RKO (cell line): ENCODE data around the gene ARHGEF17.
"Not testable (repeated sequence)": the region's sequence is repeated elsewhere in the genome, so short reads cannot be mapped to it uniquely, and the experiment has no call there.

Experiments
- DNase-seq: peaks from one replicate; pipeline ENCODE4 v3.0.0-alpha.2; 2016; ENCODE audit warnings: low spot score

Gene ARHGEF17

DNA sequence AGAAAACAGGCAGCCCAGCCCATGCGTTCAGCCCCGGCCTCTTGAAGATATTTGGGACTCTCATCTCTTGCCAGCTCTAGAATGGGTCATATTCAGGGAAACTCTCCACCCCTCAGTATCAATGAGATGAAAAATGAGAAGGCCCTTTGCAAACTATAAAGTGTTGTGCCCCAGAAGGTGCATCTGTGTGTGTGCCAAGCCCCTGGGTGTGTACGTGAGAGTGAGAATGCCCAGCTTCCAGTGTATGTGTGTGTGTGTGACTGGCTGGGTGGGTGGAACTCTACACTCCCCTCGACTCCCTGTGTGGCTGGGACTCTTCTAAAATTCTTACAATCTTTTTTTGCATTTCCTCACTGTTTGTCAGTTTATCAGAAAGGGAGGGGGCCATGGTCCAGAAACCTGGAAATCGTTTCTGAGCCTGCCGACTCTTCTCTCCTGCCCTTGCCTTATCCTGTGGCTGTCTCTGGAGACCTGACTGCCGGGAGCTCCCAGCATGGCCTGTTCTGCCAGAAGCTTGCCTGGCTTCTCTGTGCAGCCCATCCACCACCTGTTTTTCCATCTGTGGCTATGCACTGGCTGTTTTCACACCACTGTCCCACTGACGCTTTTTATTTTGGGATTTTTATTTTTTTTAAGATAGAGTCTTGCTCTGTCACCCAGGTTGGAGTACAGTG lies 34.7 kb upstream of the ARHGEF17 start:
- no peak for DNase-seq

DNA sequence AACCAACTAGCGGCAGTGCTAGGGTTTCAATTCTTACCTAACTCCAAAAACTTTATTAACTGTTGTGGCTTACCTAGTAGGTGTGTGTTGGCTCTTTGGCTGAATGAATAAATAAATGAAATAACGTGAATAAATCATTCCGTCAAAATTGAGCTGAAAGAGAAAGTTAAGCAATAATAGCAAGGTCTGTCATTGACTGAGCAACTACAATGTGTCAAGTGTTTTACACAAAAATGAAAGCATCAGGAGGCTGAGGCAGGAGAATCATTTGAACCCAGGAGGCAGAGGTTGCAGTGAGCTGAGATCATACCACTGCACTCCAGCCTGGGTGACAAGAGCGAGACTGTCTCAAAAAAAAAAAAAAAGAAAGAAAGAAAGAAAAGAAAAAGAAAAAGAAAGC lies 33.9 kb upstream of the ARHGEF17 start:
- not testable (repeated sequence) for DNase-seq

DNA sequence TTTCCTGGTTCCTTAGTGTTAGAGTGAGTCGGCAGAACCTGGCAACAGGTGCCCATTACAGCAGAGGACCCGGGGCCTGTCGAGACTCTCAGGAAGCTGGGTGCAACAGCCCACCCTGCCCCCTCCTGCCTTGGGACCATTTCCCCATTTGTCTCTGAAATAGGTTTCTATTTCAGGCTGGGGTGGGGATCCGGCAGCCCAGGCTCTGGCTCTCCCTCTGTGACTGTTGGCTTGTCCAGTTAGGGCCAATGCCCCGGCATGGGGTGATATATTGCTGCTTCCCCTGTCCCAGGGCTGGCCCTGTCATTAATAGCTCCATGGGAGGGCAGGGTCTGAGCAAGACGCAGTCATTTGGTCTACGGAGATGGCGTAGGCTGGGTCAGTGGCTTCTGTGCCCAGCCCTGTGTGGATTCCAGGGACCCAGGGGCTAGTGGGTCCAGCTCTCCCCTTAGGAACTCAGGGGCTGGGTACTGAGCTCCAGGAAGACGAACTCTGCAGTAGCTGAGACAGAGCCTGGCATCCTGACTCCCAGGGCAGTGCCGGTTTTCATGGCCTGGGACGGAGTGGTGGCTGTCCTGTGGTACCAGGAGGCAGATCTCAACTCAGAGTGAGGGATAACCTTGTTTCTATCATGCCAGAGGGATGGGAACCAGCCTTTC lies 33.2 kb upstream of the ARHGEF17 start:
- DNase-seq: no peak

DNA sequence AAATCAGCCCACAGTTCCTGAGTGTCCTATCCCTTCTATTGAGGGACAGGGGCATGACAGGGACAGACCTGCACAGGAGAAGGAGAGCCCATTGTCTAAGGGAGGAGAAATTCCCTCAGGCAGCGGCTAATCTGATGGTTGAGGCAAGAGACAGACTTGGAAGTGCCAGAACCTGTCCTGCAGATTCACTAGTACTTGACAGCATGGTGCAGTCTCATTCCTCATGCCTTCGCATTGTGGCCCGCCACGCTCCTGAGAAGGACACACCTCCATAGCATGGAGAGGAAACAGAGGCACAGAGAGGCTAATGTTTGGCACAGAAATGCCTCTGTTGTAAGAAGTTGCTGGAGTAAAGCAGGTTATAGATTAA lies 32.7 kb upstream of the ARHGEF17 start:
- DNase-seq: no peak

DNA sequence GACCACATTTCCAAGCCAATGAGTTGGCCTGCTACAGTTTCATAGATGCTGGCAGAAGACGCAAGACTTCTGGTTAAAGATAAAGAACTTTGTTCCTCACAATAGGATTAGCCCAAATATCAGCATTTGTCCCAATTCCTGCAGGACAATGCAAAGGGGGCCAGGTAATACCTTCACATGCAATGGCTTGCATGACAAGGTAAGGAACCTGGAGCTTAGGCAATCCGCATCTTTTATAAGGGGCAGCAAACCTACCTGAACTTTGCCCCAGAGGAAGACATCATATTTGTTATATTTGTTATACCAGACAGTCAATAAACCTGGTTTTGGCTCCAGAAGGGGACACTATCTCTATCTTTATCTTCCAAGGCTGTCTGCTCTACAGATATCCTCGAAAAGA lies 30.6 kb upstream of the ARHGEF17 start:
- DNase-seq: no peak

DNA sequence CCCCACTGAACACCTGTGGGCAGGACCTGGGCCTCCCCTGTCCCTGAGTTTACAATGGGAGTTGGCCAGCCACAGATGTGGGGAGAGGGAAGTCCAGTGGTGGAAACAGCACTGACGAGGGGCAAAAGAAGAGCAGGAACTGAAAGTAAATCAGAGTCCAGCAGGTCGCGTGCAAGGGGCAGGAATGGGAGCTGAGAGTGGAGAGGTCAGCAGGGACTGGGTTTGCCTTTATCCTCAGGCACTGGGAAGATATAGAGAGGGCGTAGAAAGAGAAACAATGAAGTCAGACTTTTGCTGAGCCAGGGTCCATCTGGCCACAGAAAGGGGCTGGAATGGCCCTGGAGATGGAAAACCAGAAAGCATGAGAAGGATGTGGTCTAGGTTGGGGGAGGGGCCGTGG lies 27.4 kb upstream of the ARHGEF17 start:
- DNase-seq: no peak

DNA sequence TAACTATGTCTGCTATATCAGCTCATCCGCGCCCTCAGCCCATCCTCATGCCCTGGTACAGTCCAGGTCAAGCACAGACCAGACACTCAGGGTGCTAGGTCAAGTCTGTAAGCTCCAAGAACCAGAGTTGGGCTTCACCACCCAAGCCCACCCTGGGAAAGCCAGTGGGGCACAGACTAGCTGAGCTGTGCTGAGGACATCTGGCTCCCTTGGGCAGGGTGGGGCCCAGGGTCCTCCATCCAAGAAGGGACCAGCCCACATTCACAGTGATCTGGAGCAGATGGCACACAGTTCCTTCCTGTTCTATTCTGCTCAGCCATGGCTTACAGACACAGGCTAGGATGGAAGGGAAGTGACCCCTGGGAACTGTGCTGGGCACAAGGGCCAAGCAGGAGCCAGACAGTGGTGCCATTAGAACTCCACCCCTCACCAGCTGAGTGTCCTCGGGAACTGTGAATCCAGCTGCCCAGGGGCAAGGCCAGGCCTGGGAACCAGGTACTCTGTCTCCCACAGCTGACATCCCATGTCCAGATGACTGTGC lies 26.8 kb upstream of the ARHGEF17 start:
- DNase-seq: no peak

DNA sequence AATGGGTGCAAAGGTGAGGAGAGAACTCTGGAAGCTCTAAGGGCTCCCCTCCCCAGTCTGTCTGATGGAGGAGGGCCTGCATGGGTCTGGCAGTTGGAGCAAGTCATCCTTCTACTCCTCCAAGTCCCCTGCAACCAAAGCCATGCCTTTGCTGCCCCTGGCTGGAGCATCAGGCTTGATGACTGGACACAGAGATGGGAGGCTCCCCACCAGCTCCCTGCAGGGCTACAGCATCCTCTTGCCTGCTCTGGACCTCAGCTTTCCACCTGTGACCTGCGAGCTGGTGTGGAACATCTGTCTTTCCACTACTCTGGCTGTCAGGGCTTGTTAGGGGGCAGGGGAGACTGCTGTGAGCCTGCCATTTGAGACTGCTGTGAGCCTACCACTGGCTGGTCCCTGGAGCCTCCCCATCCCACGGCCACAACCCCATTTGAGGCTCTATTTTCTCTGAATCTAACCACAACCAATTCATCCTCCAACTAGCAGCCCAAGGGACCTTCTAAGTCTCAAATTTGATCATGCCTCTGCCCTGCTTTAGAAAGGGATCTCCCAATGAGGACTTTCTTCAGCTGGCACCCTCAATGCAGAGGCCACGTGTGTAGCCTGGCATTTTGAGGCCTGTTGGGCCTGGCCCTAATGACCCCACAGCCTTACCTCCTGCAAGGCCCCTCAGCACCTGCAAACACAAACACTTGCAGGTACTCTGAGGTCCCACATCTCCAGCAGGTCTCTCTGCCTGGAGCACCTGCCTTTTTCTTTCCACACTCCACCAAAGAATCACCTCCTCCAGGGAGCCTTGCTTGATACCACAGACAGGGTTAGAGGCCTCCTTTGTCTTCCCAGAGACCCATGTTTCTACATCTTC lies 26.0 kb upstream of the ARHGEF17 start:
- no peak for DNase-seq

DNA sequence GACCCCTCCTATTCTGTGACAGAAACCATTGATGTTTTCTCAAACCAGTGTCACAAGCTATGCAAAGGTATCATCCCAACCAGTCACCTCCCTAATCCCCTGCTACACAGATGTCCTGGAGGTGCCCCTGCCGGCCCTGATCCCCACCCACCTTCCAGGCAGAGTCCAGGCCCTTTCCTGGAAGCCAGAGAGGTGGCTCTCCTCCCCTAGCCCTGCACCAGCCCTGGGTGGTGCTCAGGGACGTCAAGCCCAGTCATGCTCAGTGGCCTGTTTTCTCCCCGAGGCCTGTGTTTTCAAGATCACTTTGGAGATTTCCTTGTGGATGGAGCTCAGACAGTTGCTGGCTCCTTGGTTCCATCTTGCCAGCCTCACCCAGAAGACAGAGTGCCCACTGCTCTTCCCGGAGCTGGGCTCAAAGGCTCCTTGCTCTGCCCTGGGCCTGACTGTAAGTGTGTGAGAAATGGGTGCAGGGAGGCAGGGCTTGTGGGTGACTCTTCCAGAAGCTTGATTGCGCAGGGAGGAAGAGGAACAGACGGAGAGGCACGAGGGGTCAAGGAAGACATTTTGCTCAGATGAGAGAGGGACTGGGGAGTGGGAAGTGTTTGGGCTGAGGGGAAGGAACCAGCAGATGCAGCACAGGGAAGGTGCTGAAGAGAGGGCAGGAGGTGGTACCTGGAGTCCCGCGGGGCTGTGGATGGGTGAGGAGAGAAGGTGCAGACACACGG lies 24.6 kb upstream of the ARHGEF17 start:
- DNase-seq: no peak

DNA sequence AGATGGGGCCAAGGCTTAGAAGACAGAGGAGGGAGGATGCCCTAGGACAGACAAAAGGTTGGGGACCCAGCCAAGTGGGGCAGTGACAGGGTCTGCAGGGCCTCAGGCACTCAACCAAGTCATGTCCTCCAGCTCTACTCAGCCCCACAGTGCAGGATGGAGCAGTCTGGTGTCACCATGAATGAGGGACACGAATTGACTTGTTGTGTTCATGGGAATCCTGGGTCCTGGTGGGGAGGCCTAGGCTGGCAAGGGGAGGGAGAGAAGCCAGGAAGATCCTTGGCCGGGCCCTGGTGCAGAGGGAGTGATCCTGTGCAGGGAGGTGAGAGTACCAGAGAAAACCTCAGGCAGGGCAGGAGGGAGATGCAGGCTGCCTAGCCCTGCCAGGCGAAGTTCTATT lies 24.0 kb upstream of the ARHGEF17 start:
- DNase-seq: no peak

DNA sequence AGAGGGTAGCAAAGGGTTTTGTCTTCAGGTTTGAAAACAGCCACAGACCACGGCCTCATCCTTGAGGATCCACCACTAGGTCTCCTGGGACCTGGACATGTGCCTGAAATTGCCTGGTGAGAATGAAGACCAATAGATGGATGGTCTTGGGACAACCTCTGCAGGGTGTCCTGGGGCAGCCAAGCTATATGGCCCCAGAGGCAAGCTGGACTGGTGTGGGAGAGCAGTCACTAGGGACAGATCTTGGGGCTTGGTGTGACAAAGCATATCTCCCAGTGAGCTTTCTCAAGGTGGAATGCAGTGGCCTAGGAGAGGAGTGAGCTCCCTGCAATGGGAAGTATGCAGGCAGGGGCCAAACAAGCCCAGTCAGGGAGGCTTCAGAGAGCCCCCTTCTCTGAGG lies 22.4 kb upstream of the ARHGEF17 start:
- DNase-seq: no peak

DNA sequence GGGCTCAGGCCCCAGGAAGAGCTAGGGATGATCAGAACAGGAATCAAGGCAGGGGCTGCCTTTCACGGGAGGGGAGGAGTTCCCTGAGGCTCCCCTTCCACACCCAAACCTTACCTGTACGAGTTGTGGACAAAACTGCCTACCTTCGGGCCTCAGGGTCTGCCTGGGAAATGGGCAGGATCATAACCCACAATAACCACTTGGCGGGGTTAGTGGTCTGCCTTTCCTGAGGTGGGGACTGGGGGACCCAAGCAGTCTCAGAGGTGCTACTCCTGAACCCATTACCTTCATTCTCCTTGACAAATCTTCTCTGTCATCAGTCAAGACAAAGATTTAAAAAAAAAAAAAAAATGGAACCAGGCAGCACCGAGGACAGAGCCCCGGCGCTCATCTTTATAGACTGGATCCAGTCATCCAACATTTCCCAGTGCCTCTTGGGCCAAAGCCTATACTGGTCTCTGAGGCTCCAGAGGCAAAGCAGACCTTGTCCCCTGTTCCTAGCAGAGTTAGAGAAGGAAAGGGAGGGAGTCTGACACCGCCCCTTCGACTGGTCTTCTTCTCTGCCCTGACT lies 21.8 kb upstream of the ARHGEF17 start:
- DNase-seq: no peak

DNA sequence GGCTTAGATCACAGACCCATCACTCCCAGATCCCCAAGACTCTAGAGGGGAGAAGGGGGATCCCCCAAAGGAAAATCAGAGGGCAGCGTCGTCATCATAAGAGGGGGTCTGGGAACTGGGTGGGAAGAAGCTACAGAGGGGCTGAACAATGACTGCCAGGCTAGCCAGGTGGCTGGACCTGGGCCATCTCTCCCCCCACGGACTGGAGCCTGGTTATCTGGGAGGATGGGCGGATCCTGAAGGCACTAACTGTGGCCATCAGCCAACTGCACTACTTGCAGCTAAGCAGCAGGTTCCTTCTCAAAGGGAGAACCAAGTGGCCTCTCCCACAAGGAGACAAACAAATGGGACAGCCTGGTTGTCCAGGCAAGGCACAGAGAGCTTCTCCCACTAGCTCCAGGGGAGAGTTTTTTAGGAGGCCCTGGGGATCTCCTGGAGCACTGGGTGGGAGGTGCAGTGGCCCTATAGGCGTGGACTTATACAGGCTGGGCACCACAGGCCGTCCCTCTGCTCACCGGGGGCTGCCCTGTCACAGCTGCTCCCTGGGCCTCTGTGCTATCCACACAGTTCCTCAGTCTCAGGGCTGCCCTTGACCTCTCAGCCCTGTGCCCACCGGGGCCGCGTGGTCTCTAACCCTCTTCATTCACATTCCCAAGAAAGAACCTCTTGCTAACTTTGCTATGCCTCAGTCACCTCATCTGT lies 20.5 kb upstream of the ARHGEF17 start:
- no peak for DNase-seq

DNA sequence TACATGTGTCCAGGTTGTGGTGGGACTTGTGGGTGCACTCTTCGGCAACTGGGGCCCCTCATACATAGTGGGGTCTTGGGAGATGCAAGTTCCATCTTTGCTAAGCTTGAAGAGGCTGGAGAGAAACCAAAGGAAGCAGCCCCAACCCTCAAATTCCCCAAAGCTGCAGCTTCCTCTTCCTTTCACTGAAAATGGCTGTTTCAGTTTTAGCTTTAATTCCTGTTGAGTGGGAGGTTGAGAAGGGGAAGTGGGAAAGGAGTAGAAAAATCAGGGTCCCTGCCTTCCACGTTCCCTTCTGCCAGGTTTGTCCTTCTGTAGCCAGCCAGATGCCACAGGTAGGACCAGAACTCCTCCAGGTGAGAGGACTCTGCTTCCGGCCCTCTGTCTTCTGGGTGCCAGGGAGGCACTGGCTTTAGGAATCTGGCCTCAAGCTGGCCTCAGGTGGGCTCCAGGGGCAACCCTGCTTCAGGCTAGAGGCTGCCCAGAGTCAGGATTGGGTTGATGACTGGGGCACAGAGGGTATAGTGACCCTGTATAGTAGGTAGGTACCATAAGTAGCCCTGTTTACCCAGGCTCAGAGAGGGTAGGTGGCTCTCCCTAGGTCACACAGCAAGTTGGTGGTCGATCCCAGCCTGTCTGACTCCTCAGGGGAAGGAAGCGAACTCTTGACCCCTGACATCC lies 19.7 kb upstream of the ARHGEF17 start:
- DNase-seq: no peak

DNA sequence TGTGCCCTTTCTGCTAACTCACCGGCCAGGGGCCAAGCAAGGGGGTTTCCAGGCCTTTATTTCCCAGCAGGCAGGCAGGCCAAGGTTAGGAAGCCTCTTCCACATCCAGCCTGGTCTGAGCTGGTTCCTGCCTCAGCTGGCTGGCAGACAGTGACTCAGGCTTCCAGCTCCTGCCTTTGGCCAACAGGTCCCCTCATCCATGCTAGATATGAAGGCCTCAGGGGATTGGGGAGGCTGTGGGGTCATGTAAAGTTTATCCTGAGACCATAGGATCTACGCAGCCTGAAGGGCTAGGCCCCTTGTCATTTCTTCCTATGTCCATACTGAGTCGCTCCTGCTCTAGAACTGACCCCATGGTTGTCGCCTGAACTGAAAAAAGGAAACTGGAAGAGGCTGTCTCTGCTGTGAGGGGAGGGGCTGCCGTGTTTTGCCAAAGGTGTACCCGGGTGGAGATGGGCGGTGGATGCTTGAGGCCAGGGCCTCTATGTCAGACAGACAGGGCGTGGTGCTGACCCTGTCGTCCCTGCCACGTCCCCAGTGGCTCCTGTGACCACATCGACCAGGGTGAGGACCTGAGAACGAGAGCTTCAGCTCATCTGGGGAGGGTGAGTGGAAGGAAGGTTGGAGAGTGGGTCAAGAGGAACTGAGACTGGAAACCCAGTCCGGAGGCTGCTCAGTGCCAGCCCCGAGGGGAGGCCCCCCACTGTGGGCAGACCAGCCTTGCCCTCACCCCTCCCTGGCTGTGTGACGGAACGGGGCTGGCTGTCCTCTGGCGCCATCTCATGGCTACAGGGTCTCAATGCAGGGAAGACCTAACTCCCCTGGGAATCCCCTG lies 19.0 kb upstream of the ARHGEF17 start:
- DNase-seq: peak; percentile 55

DNA sequence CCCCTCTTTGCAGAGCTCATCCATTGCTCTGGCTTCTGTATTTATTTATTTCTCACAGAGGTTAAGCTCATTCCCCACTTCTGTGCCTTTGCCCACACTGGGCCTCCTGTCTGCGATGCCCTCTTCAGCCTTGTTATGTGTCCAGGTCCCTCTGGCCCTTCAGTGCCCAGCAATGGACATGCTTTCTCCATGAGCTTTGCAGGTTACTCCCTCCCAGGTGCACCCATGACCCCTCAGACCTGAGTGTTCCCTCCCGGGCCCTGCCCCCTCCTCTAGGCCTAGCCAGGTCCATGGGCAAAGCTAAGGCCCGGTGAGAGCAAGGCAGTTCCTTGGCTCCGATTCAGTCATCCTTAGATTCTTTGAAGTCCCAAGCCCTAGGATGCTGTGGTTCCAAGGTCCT lies 17.5 kb upstream of the ARHGEF17 start:
- DNase-seq: no peak

DNA sequence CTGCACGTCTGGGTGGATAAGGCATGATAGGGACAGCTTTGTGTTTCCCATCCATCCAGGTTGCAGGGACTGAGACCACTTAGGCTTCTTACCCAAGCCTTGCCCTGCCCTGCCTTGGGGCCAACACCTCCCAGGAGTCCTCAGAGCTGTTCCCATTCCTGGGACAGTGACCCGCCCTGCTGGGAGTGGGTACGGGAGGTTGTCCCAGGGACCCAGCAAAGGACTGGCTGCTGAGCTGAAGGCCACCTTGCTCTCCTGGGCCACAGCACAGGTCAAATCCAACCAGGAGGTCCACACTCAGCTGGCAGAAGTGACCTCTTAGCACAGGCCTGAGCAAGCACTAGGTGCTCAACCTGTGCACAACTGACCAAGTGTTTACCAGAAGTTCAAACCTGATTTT lies 16.9 kb upstream of the ARHGEF17 start:
- no peak for DNase-seq

DNA sequence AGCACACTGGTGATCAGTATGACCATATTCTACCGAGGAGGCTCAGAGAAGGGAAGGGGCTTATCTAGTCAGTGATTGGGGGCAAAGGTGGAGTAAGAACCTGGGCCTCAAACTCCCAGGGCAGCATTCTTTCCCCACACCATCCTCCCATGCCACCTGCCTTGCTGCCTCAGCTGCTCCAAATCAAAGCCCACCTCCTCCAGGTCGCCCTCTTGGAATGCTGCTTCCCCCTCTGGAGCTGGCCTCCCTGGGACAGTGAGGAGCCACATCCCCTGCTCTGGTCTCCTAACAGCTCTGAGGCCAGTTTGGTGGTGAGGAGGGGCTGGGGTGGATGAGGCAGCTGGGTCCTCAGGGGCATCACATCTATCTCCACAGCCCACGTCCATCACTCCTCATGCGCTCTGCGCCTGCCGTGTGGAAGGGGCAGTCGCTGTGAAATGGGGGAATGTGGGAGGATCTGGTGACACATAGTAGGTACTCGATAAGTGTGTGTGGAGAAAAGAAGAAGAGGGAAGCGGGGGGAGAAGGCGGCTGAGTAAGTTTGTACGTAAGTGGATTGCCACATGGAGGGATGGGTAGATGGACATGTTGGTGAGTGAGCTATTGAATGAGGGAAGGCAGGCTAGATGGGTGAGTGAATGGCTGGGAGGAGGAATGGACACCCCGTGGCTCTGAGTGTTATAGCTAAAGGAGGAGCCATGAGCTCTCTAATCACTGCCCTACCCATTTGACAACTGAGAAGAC lies 16.1 kb upstream of the ARHGEF17 start:
- no peak for DNase-seq

DNA sequence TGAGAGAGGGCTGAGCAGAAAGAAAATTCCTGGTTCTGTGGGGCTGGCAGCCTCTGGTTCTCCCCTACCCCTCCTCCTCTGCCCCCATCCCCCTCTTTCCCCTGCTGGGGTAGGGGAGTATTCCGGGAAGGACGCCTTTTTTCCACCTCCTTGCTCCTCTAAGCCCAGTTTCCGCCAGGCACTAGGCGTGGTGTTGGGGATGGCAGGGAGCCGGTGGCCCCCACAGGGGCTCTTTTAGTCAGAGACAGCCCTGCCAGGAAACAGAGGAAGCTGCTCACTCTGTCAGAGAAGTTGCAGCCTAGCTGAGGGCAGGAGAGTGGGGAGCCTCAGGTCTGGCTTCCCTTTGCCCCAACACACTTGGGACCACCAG lies 15.6 kb upstream of the ARHGEF17 start:
- no peak for DNase-seq
